ENCODE measurements around the gene LEMD3.

- TF ChIP-seq CTCF (conservative IDR thresholded peaks at IDR 0.05; ENCODE audit: low read depth, low read length) = no peak
- no peak for TF ChIP-seq EZH2 (IDR thresholded peaks at IDR 0.05; ENCODE audit: borderline replicate concordance, low read depth, low read length, poor library complexity, severe bottlenecking)
These were observed 6.8 kb upstream of the LEMD3 start for GRCh38 chr12:65162609-65163008.

Data from A673 (cell line).